WTC11 (cell line): ENCODE results near the gene CPEB3. TPM values are rescaled to one million over a fixed set of nuclear protein-coding genes. Genes with fewer than 3 reads are reported as not detected.
"Not testable (repeated sequence)": the region's sequence is repeated elsewhere in the genome, so short reads cannot be mapped to it uniquely, and the experiment has no call there.

Experiments used
- ATAC-seq: fragments of 200-7000 bp; cut with Tn5 transposase; 2 replicates; pipeline ENCODE4 v1.10.0; 2021; ENCODE audit warnings: mild to moderate bottlenecking, moderate library complexity
- CTCF ChIA-PET: fragments of 300-600 bp; sonication (Branson Sonifier 250); formaldehyde crosslinking; loops from one replicate; lab custom pipeline; 2021; ENCODE audit warnings: antibody characterized with exemption; lab: Charles Lee
- POLR2A ChIA-PET: fragments of 350-600 bp; sonication (Branson Sonifier 250); formaldehyde crosslinking; loops from one replicate; lab custom pipeline; 2021; ENCODE audit warnings: antibody characterized with exemption; lab: Charles Lee
- DNase-seq: peaks from one replicate; pipeline ENCODE4 v3.0.0; 2021; ENCODE audit warnings: low spot score
- H3K27ac Mint-ChIP-seq: 2 replicates; pipeline ENCODE4 v1.8.0; 2021; ENCODE audit warnings: mixed read lengths
- H3K27me3 Mint-ChIP-seq: 2 replicates; pipeline ENCODE4 v1.8.0; 2021; ENCODE audit warnings: low read depth, mild to moderate bottlenecking, moderate library complexity, mixed read lengths
- H3K36me3 Mint-ChIP-seq: 2 replicates; pipeline ENCODE4 v1.8.0; 2021; ENCODE audit warnings: mixed read lengths
- H3K4me1 Mint-ChIP-seq: 2 replicates; pipeline ENCODE4 v1.8.0; 2022; ENCODE audit warnings: mixed read lengths
- H3K4me3 Mint-ChIP-seq: 2 replicates; pipeline ENCODE4 v1.8.0; 2021; ENCODE audit warnings: mild to moderate bottlenecking, moderate library complexity, mixed read lengths
- H3K9me3 Mint-ChIP-seq: 2 replicates; pipeline ENCODE4 v1.8.0; 2021; ENCODE audit warnings: mixed read lengths
- GTF2I ChIP-seq: fragments of 250-450 bp; sonication (Bioruptor Pico); conservative IDR thresholded peaks from 2 replicates; pipeline ENCODE4 v1.4.0; 2021; ENCODE audit warnings: mild to moderate bottlenecking
- JUN ChIP-seq: sonication (generic); formaldehyde crosslinking; IDR thresholded peaks from 2 replicates; pipeline ENCODE4 v1.8.0; 2023; ENCODE audit warnings: mild to moderate bottlenecking, missing genetic modification reagents
- KAT7 ChIP-seq: sonication (generic); formaldehyde crosslinking; IDR thresholded peaks from 2 replicates; pipeline ENCODE4 v1.8.1; 2023; ENCODE audit warnings: missing genetic modification reagents, mild to moderate bottlenecking, borderline replicate concordance
- NFYB ChIP-seq: sonication (generic); formaldehyde crosslinking; conservative IDR thresholded peaks from 2 replicates; pipeline ENCODE4 v1.8.0; 2022; ENCODE audit warnings: low read depth, missing genetic modification reagents
- NR2C2 ChIP-seq: sonication (generic); formaldehyde crosslinking; IDR thresholded peaks from 2 replicates; pipeline ENCODE4 v1.8.0; 2022; ENCODE audit warnings: mild to moderate bottlenecking, missing genetic modification reagents
- RELA ChIP-seq: sonication (generic); formaldehyde crosslinking; IDR thresholded peaks from 2 replicates; pipeline ENCODE4 v1.8.1; 2022; ENCODE audit warnings: missing genetic modification reagents, mild to moderate bottlenecking, borderline replicate concordance
- SMAD4 ChIP-seq: sonication (generic); formaldehyde crosslinking; IDR thresholded peaks from 2 replicates; pipeline ENCODE4 v1.8.0; 2022; ENCODE audit warnings: mild to moderate bottlenecking, missing genetic modification reagents
- SOX15 ChIP-seq: fragments of 250-450 bp; sonication (Bioruptor Pico); IDR thresholded peaks from 2 replicates; pipeline ENCODE4 v1.9.0; 2021; ENCODE audit warnings: mild to moderate bottlenecking
- TEAD4 ChIP-seq: sonication (generic); formaldehyde crosslinking; IDR thresholded peaks from 2 replicates; pipeline ENCODE4 v1.8.0; 2022; ENCODE audit warnings: mild to moderate bottlenecking, missing genetic modification reagents
- ZNF121 ChIP-seq: sonication (generic); formaldehyde crosslinking; IDR thresholded peaks from 2 replicates; pipeline ENCODE4 v1.8.0; 2023; ENCODE audit warnings: missing genetic modification reagents
- ZNF219 ChIP-seq: sonication (generic); formaldehyde crosslinking; IDR thresholded peaks from 2 replicates; pipeline ENCODE4 v1.8.0; 2023; ENCODE audit warnings: missing genetic modification reagents, mild to moderate bottlenecking, borderline replicate concordance
- ZNF416 ChIP-seq: fragments of 250-450 bp; sonication (Bioruptor Pico); IDR thresholded peaks from 2 replicates; pipeline ENCODE4 v1.9.0; 2021; ENCODE audit warnings: mild to moderate bottlenecking, inconsistent platforms
- total RNA-seq: library from RNA; stranded (reverse); gene quantifications from 3 replicates; pipeline ENCODE4 v1.2.3, GENCODE V29; 2021
- TF ChIP-seq, protein P1 (sequence below): fragments of 250-450 bp; sonication (Bioruptor Pico); IDR thresholded peaks from 2 replicates; pipeline ENCODE4 v1.9.0; 2021; ENCODE audit warnings: mild to moderate bottlenecking
- TF ChIP-seq, protein P2 (sequence below): sonication (generic); formaldehyde crosslinking; IDR thresholded peaks from 2 replicates; pipeline ENCODE4 v1.8.1; 2023; ENCODE audit warnings: mild to moderate bottlenecking, missing genetic modification reagents, moderate library complexity
- TF ChIP-seq, protein P3 (sequence below): sonication (generic); formaldehyde crosslinking; IDR thresholded peaks from 2 replicates; pipeline ENCODE4 v1.8.1; 2023; ENCODE audit warnings: mild to moderate bottlenecking, moderate library complexity, missing genetic modification reagents
- TF ChIP-seq, protein P4 (sequence below): sonication (generic); formaldehyde crosslinking; IDR thresholded peaks from 2 replicates; pipeline ENCODE4 v1.8.1; 2022; ENCODE audit warnings: low read depth, mild to moderate bottlenecking, moderate library complexity, missing genetic modification reagents, borderline replicate concordance

The CPEB3 gene
- total RNA-seq, 1 experiment from 2014 or later = 2.4 TPM

DNA sequence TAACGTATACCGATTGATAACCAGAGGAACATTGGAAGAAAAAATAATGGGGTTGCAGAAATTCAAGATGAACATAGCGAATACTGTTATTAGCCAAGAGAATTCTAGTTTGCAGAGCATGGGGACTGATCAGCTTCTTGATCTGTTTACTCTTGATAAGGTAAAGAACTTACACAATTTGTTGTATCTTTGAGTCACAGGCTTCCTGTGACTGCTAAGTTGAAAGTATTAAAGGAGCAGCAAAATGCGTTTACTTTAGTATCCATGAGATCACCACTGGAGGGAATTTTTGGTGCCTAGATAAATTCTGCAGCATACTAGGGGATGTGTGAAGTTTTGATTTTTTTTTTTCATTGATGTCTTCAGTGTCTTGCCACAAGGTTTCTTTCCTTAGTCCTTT is 263.7 kb downstream of the CPEB3 start:
- no peak for ATAC-seq
- ChIA-PET POLR2A (no interaction called here), CTCF (no interaction called here)
- H3K36me3 Mint-ChIP-seq = peaks cover 46% of the 10 kb centered on the region
- H3K4me3 Mint-ChIP-seq = no peak overlapping the region
- H3K27ac Mint-ChIP-seq = no peak overlapping the region
- no peaks in the 10 kb centered on the region for H3K27me3 Mint-ChIP-seq
- TF ChIP-seq, protein P1, sequence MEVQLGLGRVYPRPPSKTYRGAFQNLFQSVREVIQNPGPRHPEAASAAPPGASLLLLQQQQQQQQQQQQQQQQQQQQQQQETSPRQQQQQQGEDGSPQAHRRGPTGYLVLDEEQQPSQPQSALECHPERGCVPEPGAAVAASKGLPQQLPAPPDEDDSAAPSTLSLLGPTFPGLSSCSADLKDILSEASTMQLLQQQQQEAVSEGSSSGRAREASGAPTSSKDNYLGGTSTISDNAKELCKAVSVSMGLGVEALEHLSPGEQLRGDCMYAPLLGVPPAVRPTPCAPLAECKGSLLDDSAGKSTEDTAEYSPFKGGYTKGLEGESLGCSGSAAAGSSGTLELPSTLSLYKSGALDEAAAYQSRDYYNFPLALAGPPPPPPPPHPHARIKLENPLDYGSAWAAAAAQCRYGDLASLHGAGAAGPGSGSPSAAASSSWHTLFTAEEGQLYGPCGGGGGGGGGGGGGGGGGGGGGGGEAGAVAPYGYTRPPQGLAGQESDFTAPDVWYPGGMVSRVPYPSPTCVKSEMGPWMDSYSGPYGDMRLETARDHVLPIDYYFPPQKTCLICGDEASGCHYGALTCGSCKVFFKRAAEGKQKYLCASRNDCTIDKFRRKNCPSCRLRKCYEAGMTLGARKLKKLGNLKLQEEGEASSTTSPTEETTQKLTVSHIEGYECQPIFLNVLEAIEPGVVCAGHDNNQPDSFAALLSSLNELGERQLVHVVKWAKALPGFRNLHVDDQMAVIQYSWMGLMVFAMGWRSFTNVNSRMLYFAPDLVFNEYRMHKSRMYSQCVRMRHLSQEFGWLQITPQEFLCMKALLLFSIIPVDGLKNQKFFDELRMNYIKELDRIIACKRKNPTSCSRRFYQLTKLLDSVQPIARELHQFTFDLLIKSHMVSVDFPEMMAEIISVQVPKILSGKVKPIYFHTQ (CRISPR knock-in tag) = no peak
- TF ChIP-seq NR2C2 (CRISPR knock-in tag) (no peak), ZNF219 (CRISPR knock-in tag) (no peak), RELA (CRISPR knock-in tag) (no peak), TEAD4 (CRISPR knock-in tag) (no peak), SOX15 (CRISPR knock-in tag) (no peak)
- TF ChIP-seq, protein P2, sequence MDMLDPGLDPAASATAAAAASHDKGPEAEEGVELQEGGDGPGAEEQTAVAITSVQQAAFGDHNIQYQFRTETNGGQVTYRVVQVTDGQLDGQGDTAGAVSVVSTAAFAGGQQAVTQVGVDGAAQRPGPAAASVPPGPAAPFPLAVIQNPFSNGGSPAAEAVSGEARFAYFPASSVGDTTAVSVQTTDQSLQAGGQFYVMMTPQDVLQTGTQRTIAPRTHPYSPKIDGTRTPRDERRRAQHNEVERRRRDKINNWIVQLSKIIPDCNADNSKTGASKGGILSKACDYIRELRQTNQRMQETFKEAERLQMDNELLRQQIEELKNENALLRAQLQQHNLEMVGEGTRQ (CRISPR knock-in tag) = no peak
- TF ChIP-seq, all 79 proteins: peak for 0
- DNase-seq = no peak
- Mint-ChIP-seq H3K4me1 (peaks cover 1% of the 10 kb centered on the region), H3K9me3 (no peaks in the 10 kb centered on the region)

DNA sequence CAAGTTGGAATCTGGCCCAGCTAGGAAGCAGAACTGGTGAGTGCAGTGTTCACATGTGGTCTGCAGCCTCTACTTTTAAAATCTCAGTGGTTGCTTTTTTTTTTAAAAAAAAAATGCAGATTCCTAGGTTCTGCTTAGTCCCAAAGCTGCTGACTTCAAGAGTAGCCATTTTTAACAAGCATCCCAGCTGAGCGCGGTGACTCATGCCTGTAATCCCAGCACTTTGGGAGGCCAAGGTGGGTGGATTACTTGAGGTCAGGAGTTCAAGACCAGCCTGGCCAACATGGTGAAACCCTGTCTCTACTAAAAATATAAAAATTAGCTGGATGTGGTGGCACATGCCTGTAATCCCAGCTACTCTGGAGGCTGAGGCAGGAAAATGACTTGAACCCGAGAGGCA is 265.5 kb downstream of the CPEB3 start:
- H3K4me1 Mint-ChIP-seq, H3K4me3 Mint-ChIP-seq, H3K27me3 Mint-ChIP-seq, POLR2A ChIA-PET, ATAC-seq, H3K27ac Mint-ChIP-seq, DNase-seq, H3K9me3 Mint-ChIP-seq: not testable (repeated sequence)
- peaks cover 49% of the 10 kb centered on the region for H3K36me3 Mint-ChIP-seq
- CTCF ChIA-PET = interaction anchor here (0.7 kb wide), 1 partner anchor 455 kb away, joined by 7 read pairs; no protein-coding TSS in a partner anchor

DNA sequence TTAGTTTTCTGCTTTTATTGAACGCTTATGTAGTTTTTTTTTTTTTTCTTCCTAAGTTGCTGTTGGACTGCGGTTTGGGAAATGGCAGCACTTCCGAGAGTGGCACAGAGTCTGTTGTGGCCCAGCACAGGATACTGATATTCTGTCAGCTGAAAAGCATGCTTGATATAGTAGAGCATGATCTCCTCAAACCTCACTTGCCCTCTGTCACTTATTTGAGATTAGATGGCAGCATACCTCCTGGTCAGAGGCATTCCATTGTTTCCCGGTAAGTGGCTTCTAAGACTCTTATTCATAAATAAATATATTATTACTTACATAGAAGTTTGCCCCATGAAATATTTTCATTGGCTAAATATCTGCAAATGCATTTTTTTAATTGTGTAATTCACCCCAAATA is 266.2 kb downstream of the CPEB3 start:
- TF ChIP-seq ZNF416 (CRISPR knock-in tag) (no peak), KAT7 (no peak), ZNF121 (CRISPR knock-in tag) (no peak), GTF2I (CRISPR knock-in tag) (no peak), NFYB (CRISPR knock-in tag) (no peak), SMAD4 (CRISPR knock-in tag) (no peak), JUN (CRISPR knock-in tag) (no peak)
- TF ChIP-seq, protein P3, sequence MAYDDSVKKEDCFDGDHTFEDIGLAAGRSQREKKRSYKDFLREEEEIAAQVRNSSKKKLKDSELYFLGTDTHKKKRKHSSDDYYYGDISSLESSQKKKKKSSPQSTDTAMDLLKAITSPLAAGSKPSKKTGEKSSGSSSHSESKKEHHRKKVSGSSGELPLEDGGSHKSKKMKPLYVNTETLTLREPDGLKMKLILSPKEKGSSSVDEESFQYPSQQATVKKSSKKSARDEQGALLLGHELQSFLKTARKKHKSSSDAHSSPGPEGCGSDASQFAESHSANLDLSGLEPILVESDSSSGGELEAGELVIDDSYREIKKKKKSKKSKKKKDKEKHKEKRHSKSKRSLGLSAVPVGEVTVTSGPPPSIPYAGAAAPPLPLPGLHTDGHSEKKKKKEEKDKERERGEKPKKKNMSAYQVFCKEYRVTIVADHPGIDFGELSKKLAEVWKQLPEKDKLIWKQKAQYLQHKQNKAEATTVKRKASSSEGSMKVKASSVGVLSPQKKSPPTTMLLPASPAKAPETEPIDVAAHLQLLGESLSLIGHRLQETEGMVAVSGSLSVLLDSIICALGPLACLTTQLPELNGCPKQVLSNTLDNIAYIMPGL = no peak
- TF ChIP-seq, protein P4, sequence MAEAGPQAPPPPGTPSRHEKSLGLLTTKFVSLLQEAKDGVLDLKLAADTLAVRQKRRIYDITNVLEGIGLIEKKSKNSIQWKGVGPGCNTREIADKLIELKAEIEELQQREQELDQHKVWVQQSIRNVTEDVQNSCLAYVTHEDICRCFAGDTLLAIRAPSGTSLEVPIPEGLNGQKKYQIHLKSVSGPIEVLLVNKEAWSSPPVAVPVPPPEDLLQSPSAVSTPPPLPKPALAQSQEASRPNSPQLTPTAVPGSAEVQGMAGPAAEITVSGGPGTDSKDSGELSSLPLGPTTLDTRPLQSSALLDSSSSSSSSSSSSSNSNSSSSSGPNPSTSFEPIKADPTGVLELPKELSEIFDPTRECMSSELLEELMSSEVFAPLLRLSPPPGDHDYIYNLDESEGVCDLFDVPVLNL (CRISPR knock-in tag) = no peak
- Mint-ChIP-seq H3K36me3 (peaks cover 52% of the 10 kb centered on the region), H3K4me1 (no peaks in the 10 kb centered on the region), H3K4me3 (no peak overlapping the region), H3K27me3 (no peaks in the 10 kb centered on the region), H3K9me3 (no peaks in the 10 kb centered on the region), H3K27ac (no peak overlapping the region)
- ChIA-PET POLR2A (interaction anchor here (0.6 kb wide), 1 partner anchor 161 kb away, joined by 3 read pairs; no protein-coding TSS in a partner anchor), CTCF (no interaction called here)
- DNase-seq (no peak), ATAC-seq (no peak)
